NCI-H2227 (cell line): ENCODE data around the gene SLC6A7.
"Not testable (repeated sequence)": the region's sequence is repeated elsewhere in the genome, so short reads cannot be mapped to it uniquely, and the experiment has no call there.

Experiments
- DNase-seq: peaks from one replicate; lab custom pipeline; 2025; ENCODE audit not compliant: unreplicated experiment; lab: John Stamatoyannopoulos, UW

SLC6A7 gene

DNA sequence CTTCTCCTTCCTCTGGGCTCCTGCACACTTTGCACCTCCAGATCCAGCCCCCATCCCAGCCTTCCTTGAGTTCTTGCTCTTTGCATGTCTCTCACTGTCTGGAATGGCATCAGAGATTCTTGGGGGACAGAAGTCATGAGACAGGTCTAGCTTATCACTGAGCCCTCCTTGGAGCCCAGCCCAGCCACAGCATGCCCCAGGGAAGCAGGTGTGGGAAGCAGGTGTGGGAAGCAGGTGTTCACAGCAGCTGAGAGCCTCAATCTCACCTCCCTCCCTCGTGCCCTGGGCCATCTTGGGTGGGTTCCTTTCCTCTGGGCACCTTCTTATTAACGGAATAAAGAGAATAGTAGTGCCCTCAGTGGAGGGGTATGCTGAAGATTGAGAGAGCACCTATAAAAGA, 27.2 kb downstream of the SLC6A7 start:
- no peak for DNase-seq

- peak; percentile 77 for DNase-seq
Observed at GRCh38 chr5:150217873-150218692, 28.2 kb downstream of the SLC6A7 start.

- no peak for DNase-seq
Observed at GRCh38 chr5:150218693-150219035, 28.8 kb downstream of the SLC6A7 start.

GRCh38 chr5:150219142-150219541, 29.3 kb downstream of the SLC6A7 start:
- DNase-seq: peak; percentile 2

DNA sequence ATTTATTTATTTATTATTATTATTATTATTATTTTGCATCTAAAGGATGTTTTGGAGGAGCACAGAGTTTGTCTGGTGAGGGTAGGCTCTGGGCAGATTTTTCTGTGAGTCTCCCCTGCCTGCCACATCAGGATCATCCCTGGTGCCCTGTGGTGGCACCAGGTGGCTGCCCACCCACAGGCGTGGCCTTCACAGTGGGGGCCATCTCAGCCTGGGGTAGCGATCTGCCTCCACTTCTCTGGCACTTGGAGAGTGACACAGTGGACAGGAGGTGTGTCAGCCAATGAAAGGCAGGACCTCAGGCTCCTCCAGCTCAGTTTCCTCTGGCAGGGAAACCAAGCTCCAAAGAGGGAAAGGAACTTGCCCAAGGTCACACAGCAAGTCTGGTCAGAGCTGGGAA, 30.0 kb downstream of the SLC6A7 start:
- DNase-seq: no peak

- no peak for DNase-seq
Observed at GRCh38 chr5:150221471-150221870, 31.6 kb downstream of the SLC6A7 start.

DNA sequence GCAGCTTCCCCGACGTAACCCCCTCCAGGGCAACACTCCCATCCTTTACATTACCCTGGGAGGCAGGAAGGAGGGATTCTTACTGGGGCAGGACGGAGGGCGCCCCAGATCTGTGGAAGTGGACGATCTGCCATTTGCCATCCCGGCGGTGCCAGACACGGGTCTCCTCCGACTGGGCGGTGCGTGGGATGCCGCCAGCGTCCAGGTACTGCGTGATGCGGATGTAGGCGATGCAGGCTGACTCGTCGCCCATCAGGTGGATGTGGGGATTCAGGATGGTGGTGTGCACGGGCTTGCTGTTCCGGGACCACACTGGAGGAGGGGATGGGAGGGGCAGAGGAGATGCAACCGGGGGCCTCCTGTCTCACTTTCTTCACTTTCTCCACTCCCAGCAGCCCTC, 33.0 kb downstream of the SLC6A7 start:
- no peak for DNase-seq

DNA sequence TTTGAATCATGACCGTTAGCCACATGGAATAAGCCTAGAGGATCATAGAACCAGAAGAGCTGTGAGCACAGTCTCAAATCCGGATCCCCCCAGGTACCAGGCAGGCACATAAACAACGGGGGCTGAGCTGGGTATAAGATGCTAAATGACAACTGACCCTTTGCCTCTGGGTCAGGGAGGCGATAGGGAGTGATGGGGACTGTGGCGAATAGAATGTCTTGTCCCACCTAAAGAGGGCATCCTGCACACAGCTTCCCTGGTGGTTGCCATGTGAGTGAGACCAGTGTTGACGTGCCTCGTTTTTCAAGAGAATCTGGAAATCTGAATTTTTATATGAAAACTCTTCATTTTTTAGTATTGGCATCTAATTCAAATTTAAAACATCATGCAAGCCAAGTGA, 33.6 kb downstream of the SLC6A7 start:
- DNase-seq: no peak

DNA sequence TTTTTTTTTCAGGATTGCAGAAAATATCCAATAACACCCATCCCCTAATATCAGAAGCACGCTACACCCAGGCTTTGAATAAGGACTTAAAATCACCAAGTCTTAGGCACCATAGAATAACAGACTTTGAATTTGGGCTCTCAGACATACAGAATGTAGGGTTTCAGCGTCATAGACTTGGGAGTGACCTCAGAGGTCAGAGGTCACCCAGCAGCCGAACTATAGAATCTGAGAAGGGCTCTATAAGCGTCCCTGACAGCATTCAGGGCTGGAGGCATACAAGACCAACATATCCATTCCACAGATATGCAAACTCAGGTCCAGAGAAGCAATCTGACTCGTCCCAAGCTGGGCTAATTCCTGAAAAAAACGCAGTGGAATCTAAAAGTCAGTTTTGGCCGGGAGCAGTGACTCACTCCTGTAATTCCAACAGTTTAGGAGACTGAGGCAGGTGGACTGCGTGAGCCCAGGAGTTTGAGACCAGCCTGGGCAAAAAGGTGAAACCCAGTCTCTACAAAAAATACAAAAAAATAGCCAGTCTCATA, 34.7 kb downstream of the SLC6A7 start:
- no peak for DNase-seq

- DNase-seq: no peak
Observed at GRCh38 chr5:150227036-150227435, 37.2 kb downstream of the SLC6A7 start.

DNA sequence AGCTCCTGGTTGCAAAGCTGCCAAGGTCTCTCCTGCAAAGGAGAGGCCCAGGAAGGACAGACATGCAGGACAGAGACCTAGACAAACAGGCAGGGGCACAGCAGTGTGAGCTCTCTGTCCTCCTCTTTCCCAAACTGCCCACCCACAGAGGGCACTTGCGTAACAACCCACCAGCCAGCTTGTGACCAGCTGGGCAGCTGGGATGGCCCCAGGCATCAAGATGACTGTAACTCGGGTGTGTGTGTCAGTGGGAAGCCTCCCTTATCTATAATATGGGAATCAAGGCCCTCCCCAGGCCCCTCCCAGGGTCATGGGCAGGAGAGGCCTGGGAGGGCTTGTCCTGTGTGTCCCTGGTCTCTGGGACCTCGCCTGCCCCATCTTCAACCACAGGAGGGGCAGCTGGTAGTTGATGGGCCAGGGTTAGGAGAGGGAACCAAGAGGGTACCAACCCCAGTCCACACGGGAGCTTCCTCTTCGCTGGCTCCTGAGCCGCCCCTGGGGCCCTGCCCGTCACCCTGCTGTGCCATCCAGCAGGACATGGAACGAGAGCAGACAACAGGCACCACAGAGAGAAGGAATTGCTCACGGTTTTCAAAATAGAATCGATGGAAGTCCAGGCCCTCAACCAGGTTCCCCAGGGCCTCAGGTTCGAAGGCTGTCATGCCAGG, 37.9 kb downstream of the SLC6A7 start:
- no peak for DNase-seq

DNA sequence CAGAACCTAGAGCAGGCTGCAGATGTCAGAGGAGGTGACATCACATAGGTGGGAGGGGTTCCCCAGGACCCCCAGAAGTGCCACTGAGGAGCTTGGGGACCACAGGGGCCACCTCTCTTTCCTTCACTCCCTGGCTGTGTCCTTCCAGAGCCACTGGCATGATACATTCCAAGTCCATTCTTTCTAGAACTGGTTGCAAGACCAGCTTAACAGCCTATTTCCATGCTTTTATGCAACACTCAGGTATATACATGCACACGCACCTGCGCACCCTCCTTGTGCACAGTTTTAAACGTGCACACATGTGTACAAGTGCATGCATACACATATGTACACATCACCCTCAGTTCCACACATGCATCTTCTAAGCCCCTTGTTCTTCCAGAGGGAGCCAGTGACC, 39.7 kb downstream of the SLC6A7 start:
- DNase-seq: no peak

DNA sequence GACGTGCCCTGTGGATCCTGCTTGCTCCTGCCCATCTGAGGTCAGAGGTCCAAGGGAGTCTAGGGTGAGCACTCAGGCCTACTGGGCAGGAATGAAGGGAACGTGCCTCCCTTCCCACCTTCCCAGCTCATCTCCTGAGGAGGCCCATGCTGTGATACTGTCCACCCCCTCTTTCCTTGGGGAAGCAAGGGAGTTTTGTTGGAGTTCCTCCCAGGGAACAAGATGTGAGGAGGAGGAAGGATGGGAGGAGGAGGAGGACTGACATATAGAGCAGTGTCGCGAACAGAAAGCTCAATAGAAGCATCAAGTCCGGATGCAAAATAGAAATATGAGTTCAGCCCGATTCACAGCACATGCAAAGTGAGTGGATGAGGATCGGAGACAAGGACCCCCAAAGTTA, 41.0 kb downstream of the SLC6A7 start:
- DNase-seq: no peak

DNA sequence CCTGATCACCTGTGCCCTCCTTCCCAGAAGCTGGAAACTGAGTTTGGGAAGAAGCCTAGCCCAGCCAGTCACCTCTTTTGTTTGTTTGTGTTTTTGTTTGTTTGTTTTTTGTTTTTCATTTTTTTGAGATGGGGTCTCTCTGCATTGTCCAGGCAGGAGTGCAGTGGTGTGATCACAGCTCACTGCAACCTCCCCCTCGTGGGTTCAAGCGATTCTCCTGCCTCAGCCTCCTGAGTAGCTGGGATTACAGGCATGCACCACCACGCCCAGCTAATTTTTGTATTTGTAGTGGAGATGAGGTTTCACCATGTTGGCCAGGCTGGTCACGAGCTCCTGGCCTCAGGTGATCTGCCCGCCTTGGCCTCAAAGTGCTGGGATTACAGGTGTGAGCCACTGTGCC, 43.8 kb downstream of the SLC6A7 start:
- not testable (repeated sequence) for DNase-seq

DNA sequence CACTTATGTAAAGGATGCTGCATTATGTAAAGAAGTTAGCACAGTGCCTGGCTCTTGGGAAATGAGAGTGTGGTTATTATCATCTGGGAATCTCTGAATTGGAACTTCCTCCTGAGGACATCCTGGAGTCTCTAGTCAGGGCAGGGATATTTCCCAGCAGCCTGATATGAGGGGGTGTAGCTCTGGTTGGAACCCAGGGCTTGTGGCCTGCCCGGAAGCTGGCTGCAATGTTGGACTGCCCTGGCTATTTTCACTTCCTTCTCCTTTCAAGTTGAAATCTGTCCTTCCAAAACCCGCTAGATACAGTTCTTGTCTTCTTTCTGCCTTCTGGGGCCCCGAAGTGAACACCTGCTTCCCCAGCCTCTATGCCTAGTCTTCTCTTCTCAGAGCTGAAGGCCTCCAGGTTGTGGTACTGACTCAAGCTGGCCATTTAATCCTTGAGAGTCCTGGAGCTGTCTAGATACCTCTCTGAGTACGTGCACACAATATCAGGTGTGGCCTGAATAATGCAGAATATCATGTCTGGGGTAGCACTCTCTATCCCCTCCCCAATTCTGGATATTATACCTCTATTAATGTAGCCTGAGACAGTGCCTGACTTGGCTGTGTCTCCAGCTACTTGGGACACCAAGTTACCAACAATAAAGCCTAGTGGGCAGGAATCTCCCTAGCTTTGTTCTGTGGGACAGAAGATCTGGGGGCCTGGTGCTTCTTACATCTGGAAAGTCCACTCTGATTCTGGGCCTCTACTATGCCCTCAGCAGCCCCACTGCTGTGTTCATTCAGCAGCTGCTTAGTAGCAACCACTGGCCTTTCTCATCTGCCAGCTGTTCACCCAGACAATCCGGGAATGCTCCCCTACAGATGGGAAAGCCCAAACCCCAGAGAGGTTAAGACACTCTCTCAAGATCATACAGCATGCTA, 45.0 kb downstream of the SLC6A7 start:
- no peak for DNase-seq

GRCh38 chr5:150235500-150235854, 45.6 kb downstream of the SLC6A7 start:
- DNase-seq: peak; percentile 15

- DNase-seq: no peak
Observed at GRCh38 chr5:150236313-150236712, 46.5 kb downstream of the SLC6A7 start.

DNA sequence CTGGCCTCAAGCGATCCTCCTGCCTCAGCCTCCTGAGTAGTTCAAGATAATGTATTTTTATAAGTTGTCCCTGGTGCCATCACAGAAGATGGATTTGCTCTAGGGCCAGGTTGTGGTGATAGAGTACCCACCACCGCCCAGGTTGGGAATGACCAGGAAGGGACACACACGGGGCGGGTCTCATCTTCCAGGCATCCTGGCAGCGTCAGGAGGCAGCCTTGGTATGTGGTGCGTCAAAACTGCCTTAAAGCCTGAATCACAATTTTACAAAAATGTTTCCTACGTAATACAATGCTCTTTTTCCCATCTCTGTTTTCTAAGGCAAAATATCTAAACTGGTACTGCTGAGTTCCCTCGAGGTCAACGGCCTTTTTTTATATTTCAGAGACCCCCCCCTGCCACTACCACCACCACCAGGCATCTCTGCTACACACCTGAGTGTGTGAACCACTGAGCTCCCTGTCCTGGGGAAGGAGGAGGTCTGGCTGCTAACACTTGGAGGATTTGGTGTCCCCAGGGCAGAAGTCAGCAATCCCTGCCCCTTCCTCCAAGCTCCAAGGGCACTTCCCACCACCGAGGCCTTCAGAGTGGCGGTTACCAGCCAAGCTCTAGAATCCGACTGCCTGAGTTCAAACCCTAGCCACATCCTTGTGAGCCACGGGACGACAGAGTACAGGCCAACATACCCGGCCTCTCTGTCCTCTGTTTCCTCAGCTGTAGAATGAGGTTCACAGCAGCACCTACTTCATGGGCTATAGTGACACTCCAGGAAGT, 47.3 kb downstream of the SLC6A7 start:
- no peak for DNase-seq

GRCh38 chr5:150238646-150239045, 48.8 kb downstream of the SLC6A7 start:
- DNase-seq: no peak

- no peak for DNase-seq
Observed at GRCh38 chr5:150239099-150239793, 49.4 kb downstream of the SLC6A7 start.
